ENCODE results near the gene PPP1R1B. TPM values are rescaled to one million over a fixed set of nuclear protein-coding genes. Genes with fewer than 3 reads are reported as not detected.

Gene PPP1R1B
- total and polyA plus RNA-seq, 2 donors from 2014 or later: 22.9 to 31.1 TPM

- Histone ChIP-seq H3K4me1 (ENCODE audit: control insufficient read depth in 2 of 3, insufficient read depth in 2 of 3, low read depth in 1 of 3, low read length in 3 of 3) (peaks cover 0 to 4% (median 3%) of the 10 kb centered on the region in 3 donors), H3K27me3 (ENCODE audit: control insufficient read depth, insufficient read depth, low read length) (peaks cover 2% of the 10 kb centered on the region), H3K9ac (ENCODE audit: low read length in 3 of 3) (no peak overlapping the region), H3K36me3 (ENCODE audit: control insufficient read depth in 2 of 3, insufficient read depth in 3 of 3, low read length in 3 of 3) (no peaks in the 10 kb centered on the region), H3K27ac (ENCODE audit: low read depth in 2 of 2, low read length in 2 of 2) (no peak overlapping the region), H3K9me3 (ENCODE audit: control insufficient read depth in 2 of 3, insufficient read depth in 1 of 3, low read length in 3 of 3) (no peaks in the 10 kb centered on the region), H3K4me3 (ENCODE audit: low read length in 3 of 3) (peak overlapping the region in 1 of 3 donors; percentile 68)
- no peak for TF ChIP-seq CTCF (IDR thresholded peaks at IDR 0.05; ENCODE audit: borderline replicate concordance, extremely low read depth, insufficient read depth)
- FAIRE-seq: no peak
- intact Hi-C loops (cut with DNase I): no loop called here
- peak in 4 of 5 donors; percentile 54 to 91 (median 70) for DNase-seq
These were observed 9.1 kb upstream of the PPP1R1B start for GRCh38 chr17:39617446-39618245.

- intact Hi-C loops (cut with DNase I): no loop called here
- H3K27me3 ChIP-seq (ENCODE audit: control insufficient read depth, insufficient read depth, low read length): peaks cover 2% of the 10 kb centered on the region
- DNase-seq (peak in 2 of 5 donors; percentile 46 to 74), FAIRE-seq (no peak)
- peaks cover 0 to 8% (median 3%) of the 10 kb centered on the region in 3 donors for H3K4me1 ChIP-seq (ENCODE audit: control insufficient read depth in 2 of 3, insufficient read depth in 2 of 3, low read depth in 1 of 3, low read length in 3 of 3)
- H3K27ac ChIP-seq (ENCODE audit: low read depth in 2 of 2, low read length in 2 of 2): no peak overlapping the region
- H3K36me3 ChIP-seq (ENCODE audit: control insufficient read depth in 2 of 3, insufficient read depth in 3 of 3, low read length in 3 of 3): no peaks in the 10 kb centered on the region
- peak overlapping the region in 2 of 3 donors; percentile 22 to 59 for H3K9ac ChIP-seq (ENCODE audit: low read length in 3 of 3)
- H3K9me3 ChIP-seq (ENCODE audit: control insufficient read depth in 2 of 3, insufficient read depth in 1 of 3, low read length in 3 of 3): no peaks in the 10 kb centered on the region
- H3K4me3 ChIP-seq (ENCODE audit: low read length in 3 of 3): peak overlapping the region; percentile 56 to 68 (median 68)
- no peak for TF ChIP-seq CTCF (IDR thresholded peaks at IDR 0.05; ENCODE audit: borderline replicate concordance, extremely low read depth, insufficient read depth)
These were observed 8.4 kb upstream of the PPP1R1B start for GRCh38 chr17:39618246-39618913.

- intact Hi-C loops (cut with DNase I): no loop called here
- no peaks in the 10 kb centered on the region for H3K9me3 ChIP-seq (ENCODE audit: control insufficient read depth in 2 of 3, insufficient read depth in 1 of 3, low read length in 3 of 3)
- DNase-seq: peak in 1 of 5 donors; percentile 69
- TF ChIP-seq CTCF (IDR thresholded peaks at IDR 0.05; ENCODE audit: borderline replicate concordance, extremely low read depth, insufficient read depth): no peak
- no peak overlapping the region for H3K27ac ChIP-seq (ENCODE audit: low read depth in 2 of 2, low read length in 2 of 2)
- H3K4me1 ChIP-seq (ENCODE audit: control insufficient read depth in 2 of 3, insufficient read depth in 2 of 3, low read depth in 1 of 3, low read length in 3 of 3): peaks cover 0 to 8% (median 3%) of the 10 kb centered on the region in 3 donors
- no peak for FAIRE-seq
- peak overlapping the region in 2 of 3 donors; percentile 68 for H3K4me3 ChIP-seq (ENCODE audit: low read length in 3 of 3)
- peaks cover 2% of the 10 kb centered on the region for H3K27me3 ChIP-seq (ENCODE audit: control insufficient read depth, insufficient read depth, low read length)
- no peaks in the 10 kb centered on the region for H3K36me3 ChIP-seq (ENCODE audit: control insufficient read depth in 2 of 3, insufficient read depth in 3 of 3, low read length in 3 of 3)
- peak overlapping the region in 1 of 3 donors; percentile 59 for H3K9ac ChIP-seq (ENCODE audit: low read length in 3 of 3)
These were observed 7.6 kb upstream of the PPP1R1B start for GRCh38 chr17:39618956-39619785.
